Measurements from ENCODE around the gene SARS2.

Gene SARS2

DNA sequence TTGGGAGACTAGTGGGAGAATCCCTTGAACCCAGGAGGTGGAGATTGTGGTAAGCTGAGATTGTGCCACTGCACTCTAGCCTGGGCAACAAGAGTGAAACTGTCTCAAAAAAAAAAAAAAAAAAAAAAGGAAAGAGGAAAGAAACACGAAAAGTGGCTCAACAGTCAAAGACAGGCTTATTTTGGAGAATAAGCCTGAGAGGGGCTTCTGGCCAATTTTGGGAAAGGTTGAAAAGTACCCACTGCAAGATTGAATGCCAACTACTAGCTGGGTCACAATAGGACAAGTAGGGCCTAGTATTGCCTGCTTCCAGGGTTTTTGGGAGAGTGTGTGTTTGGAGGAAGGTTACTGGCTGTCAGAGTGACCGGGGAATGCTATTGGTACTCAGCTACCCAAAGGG lies 27.7 kb upstream of the SARS2 start:
- H3K14ac ChIP-seq (ENCODE audit: low read length) = no peak overlapping the region
- H3K79me2 ChIP-seq (ENCODE audit: control insufficient read depth, insufficient read depth, low read length, poor library complexity) = no peaks in the 10 kb centered on the region
- no peak overlapping the region for H3K18ac ChIP-seq (ENCODE audit: low read length)
- no peak overlapping the region for H4K8ac ChIP-seq (ENCODE audit: low read depth, low read length)
- H3K4me2 ChIP-seq (ENCODE audit: low read length) = no peak overlapping the region
- H3K23ac ChIP-seq (ENCODE audit: low read length) = no peak overlapping the region
- no peaks in the 10 kb centered on the region for H3K4me1 ChIP-seq (ENCODE audit: control insufficient read depth in 1 of 2, insufficient read depth in 2 of 2, low read length in 2 of 2)
- H3K27me3 ChIP-seq (ENCODE audit: insufficient read depth, low read length) = no peaks in the 10 kb centered on the region
- no peak overlapping the region for H2BK120ac ChIP-seq (ENCODE audit: insufficient read depth, low read length, poor library complexity)
- H3K36me3 ChIP-seq (ENCODE audit: control insufficient read depth in 1 of 2, insufficient read depth in 2 of 2, low read length in 2 of 2) = no peaks in the 10 kb centered on the region
- no peak overlapping the region for H2AK5ac ChIP-seq (ENCODE audit: low read length)
- H3K4ac ChIP-seq (ENCODE audit: low read depth, low read length) = no peak overlapping the region
- no peak overlapping the region for H2AFZ ChIP-seq (ENCODE audit: insufficient read depth, low read length, poor library complexity)
- no CpG with 5 or more reads among the region's 2 CpGs for WGBS (ENCODE audit: extremely low coverage, insufficient coverage, insufficient read length)
- H2BK12ac ChIP-seq (ENCODE audit: low read length) = no peak overlapping the region
- H3K9me3 ChIP-seq (ENCODE audit: insufficient read depth, low read depth, low read length) = no peaks in the 10 kb centered on the region
- no peak overlapping the region for H3K4me3 ChIP-seq (ENCODE audit: low read depth, low read length)
- H3K9ac ChIP-seq (ENCODE audit: low read length) = no peak overlapping the region
- H4K91ac ChIP-seq (ENCODE audit: low read depth, low read length) = no peak overlapping the region
- H4K12ac ChIP-seq (ENCODE audit: low read depth, low read length) = no peak overlapping the region
- DNase-seq = no peak
- H3K27ac ChIP-seq (ENCODE audit: low read depth, low read length) = no peak overlapping the region
- H3K79me1 ChIP-seq (ENCODE audit: low read length) = no peaks in the 10 kb centered on the region
- H2BK5ac ChIP-seq (ENCODE audit: low read depth, low read length, poor library complexity) = no peak overlapping the region

GRCh38 chr19:38956264-38956663 lies 25.7 kb upstream of the SARS2 start:
- Histone ChIP-seq H3K14ac (ENCODE audit: low read length) (no peak overlapping the region), H3K36me3 (ENCODE audit: control insufficient read depth in 1 of 2, insufficient read depth in 2 of 2, low read length in 2 of 2) (no peaks in the 10 kb centered on the region), H2BK120ac (ENCODE audit: insufficient read depth, low read length, poor library complexity) (no peak overlapping the region), H2BK5ac (ENCODE audit: low read depth, low read length, poor library complexity) (no peak overlapping the region), H3K18ac (ENCODE audit: low read length) (no peak overlapping the region), H3K79me2 (ENCODE audit: control insufficient read depth, insufficient read depth, low read length, poor library complexity) (no peaks in the 10 kb centered on the region), H3K23ac (ENCODE audit: low read length) (no peak overlapping the region), H3K4me1 (ENCODE audit: control insufficient read depth in 1 of 2, insufficient read depth in 2 of 2, low read length in 2 of 2) (no peaks in the 10 kb centered on the region), H3K27me3 (ENCODE audit: insufficient read depth, low read length) (no peaks in the 10 kb centered on the region), H2BK12ac (ENCODE audit: low read length) (no peak overlapping the region), H3K4me2 (ENCODE audit: low read length) (no peak overlapping the region), H3K4me3 (ENCODE audit: low read depth, low read length) (no peak overlapping the region), H3K9me3 (ENCODE audit: insufficient read depth, low read depth, low read length) (no peaks in the 10 kb centered on the region), H2AK5ac (ENCODE audit: low read length) (no peak overlapping the region), H3K27ac (ENCODE audit: low read depth, low read length) (no peak overlapping the region), H3K79me1 (ENCODE audit: low read length) (no peaks in the 10 kb centered on the region), H4K12ac (ENCODE audit: low read depth, low read length) (no peak overlapping the region), H2AFZ (ENCODE audit: insufficient read depth, low read length, poor library complexity) (no peak overlapping the region), H3K9ac (ENCODE audit: low read length) (no peak overlapping the region), H3K4ac (ENCODE audit: low read depth, low read length) (no peak overlapping the region), H4K8ac (ENCODE audit: low read depth, low read length) (no peak overlapping the region), H4K91ac (ENCODE audit: low read depth, low read length) (no peak overlapping the region)
- no peak for DNase-seq
- WGBS (ENCODE audit: extremely low coverage, insufficient coverage, insufficient read length) = no CpG with 5 or more reads among the region's 2 CpGs

DNA sequence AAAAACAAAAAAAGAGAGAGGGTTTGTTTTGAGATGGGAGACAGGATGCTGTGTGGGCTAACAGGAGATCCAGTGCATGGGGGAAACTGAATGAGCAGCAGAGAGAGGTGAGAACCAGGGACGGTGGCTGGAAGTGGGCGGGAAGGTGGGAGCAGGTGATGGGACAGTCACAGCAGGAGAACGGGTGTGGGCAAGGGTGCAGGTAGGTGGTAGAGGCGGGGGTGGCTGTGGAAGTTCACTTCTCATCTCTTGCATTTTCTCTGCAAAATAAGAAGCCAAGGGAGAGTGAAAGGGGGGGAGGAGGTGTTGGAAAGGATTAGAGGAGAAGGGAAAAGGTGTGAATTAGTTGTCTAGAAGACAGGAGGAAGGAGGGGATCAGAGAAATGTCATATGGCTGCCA lies 23.1 kb upstream of the SARS2 start:
- peaks cover 0 to 5% of the 10 kb centered on the region in 2 experiments for H3K4me1 ChIP-seq (ENCODE audit: control insufficient read depth in 1 of 2, insufficient read depth in 2 of 2, low read length in 2 of 2)
- H3K23ac ChIP-seq (ENCODE audit: low read length) = no peak overlapping the region

DNA sequence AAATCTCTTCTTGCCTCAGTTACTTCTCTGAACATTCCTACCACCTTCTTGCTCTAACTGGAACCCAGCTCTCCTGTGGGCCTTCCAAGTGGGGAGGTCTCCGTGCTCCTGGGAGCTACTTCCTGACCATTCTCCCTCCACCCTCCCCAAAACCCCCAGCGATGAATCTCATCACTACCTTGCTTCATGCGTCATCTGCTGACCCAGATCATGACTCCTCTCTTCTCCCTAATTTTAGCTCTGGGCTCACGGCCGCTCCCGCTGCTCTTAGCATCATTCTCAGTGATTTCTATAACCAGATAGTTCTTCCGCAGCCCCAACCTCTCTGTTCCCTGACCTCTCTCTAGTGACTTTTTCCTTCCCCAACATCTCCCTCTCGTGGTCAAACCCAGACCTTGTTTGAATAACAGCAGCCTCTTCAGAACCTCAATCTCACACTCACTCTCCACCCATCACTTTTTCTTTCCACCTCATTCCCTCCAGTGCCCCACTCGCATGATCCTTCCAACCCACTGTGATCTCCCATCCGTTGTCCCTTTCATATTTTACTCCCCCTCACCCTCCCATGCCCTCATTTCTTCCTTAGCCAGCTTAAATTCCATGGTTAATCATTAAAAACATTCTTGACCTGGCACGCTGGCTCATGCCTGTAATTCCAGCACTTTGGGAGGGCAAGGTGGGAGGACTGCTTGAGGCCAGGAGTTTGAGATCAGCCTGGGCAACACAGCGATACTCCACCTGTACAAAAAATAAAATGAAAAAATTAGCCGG lies 22.0 kb upstream of the SARS2 start:
- H4K91ac ChIP-seq (ENCODE audit: low read depth, low read length) = no peak overlapping the region
- no peak overlapping the region for H3K9ac ChIP-seq (ENCODE audit: low read length)
- H3K14ac ChIP-seq (ENCODE audit: low read length) = no peak overlapping the region
- no peaks in the 10 kb centered on the region for H3K36me3 ChIP-seq (ENCODE audit: control insufficient read depth in 1 of 2, insufficient read depth in 2 of 2, low read length in 2 of 2)
- H3K27ac ChIP-seq (ENCODE audit: low read depth, low read length) = no peak overlapping the region
- no peak overlapping the region for H3K4me3 ChIP-seq (ENCODE audit: low read depth, low read length)
- no peak overlapping the region for H3K4ac ChIP-seq (ENCODE audit: low read depth, low read length)
- H3K9me3 ChIP-seq (ENCODE audit: insufficient read depth, low read depth, low read length) = peaks cover 2% of the 10 kb centered on the region
- H2BK120ac ChIP-seq (ENCODE audit: insufficient read depth, low read length, poor library complexity) = no peak overlapping the region
- H4K12ac ChIP-seq (ENCODE audit: low read depth, low read length) = no peak overlapping the region
- peak; percentile 41 to 73 for DNase-seq
- no peak overlapping the region for H3K18ac ChIP-seq (ENCODE audit: low read length)
- H4K8ac ChIP-seq (ENCODE audit: low read depth, low read length) = no peak overlapping the region
- H2BK12ac ChIP-seq (ENCODE audit: low read length) = no peak overlapping the region
- no peak overlapping the region for H3K23ac ChIP-seq (ENCODE audit: low read length)
- no peak overlapping the region for H2AFZ ChIP-seq (ENCODE audit: insufficient read depth, low read length, poor library complexity)
- no peak overlapping the region for H3K4me2 ChIP-seq (ENCODE audit: low read length)
- no peak overlapping the region for H2BK5ac ChIP-seq (ENCODE audit: low read depth, low read length, poor library complexity)
- no peaks in the 10 kb centered on the region for H3K27me3 ChIP-seq (ENCODE audit: insufficient read depth, low read length)
- H2AK5ac ChIP-seq (ENCODE audit: low read length) = no peak overlapping the region
- 100% methylated on average over 1 of the region's 13 CpGs for WGBS (ENCODE audit: extremely low coverage, insufficient coverage, insufficient read length)
- no peaks in the 10 kb centered on the region for H3K79me2 ChIP-seq (ENCODE audit: control insufficient read depth, insufficient read depth, low read length, poor library complexity)
- H3K4me1 ChIP-seq (ENCODE audit: control insufficient read depth in 1 of 2, insufficient read depth in 2 of 2, low read length in 2 of 2) = peaks cover 0 to 5% of the 10 kb centered on the region in 2 experiments
- no peaks in the 10 kb centered on the region for H3K79me1 ChIP-seq (ENCODE audit: low read length)

More for the DNA sequence above, 23.1 kb upstream of the SARS2 start:
- no CpG with 5 or more reads among the region's 4 CpGs for WGBS (ENCODE audit: extremely low coverage, insufficient coverage, insufficient read length)
- H2BK120ac ChIP-seq (ENCODE audit: insufficient read depth, low read length, poor library complexity) = no peak overlapping the region
- no peaks in the 10 kb centered on the region for H3K79me2 ChIP-seq (ENCODE audit: control insufficient read depth, insufficient read depth, low read length, poor library complexity)
- no peak overlapping the region for H4K8ac ChIP-seq (ENCODE audit: low read depth, low read length)
- no peak overlapping the region for H4K91ac ChIP-seq (ENCODE audit: low read depth, low read length)
- no peak overlapping the region for H3K4me3 ChIP-seq (ENCODE audit: low read depth, low read length)
- no peak overlapping the region for H3K14ac ChIP-seq (ENCODE audit: low read length)
- no peak overlapping the region for H3K4ac ChIP-seq (ENCODE audit: low read depth, low read length)
- H2AFZ ChIP-seq (ENCODE audit: insufficient read depth, low read length, poor library complexity) = no peak overlapping the region
- H3K9ac ChIP-seq (ENCODE audit: low read length) = no peak overlapping the region
- no peaks in the 10 kb centered on the region for H3K79me1 ChIP-seq (ENCODE audit: low read length)
- no peak overlapping the region for H2AK5ac ChIP-seq (ENCODE audit: low read length)
- no peak for DNase-seq
- H3K27ac ChIP-seq (ENCODE audit: low read depth, low read length) = no peak overlapping the region
- H2BK12ac ChIP-seq (ENCODE audit: low read length) = no peak overlapping the region
- peaks cover 2% of the 10 kb centered on the region for H3K9me3 ChIP-seq (ENCODE audit: insufficient read depth, low read depth, low read length)
- no peak overlapping the region for H2BK5ac ChIP-seq (ENCODE audit: low read depth, low read length, poor library complexity)
- H3K36me3 ChIP-seq (ENCODE audit: control insufficient read depth in 1 of 2, insufficient read depth in 2 of 2, low read length in 2 of 2) = no peaks in the 10 kb centered on the region
- no peak overlapping the region for H3K18ac ChIP-seq (ENCODE audit: low read length)
- H3K4me2 ChIP-seq (ENCODE audit: low read length) = no peak overlapping the region
- no peaks in the 10 kb centered on the region for H3K27me3 ChIP-seq (ENCODE audit: insufficient read depth, low read length)
- H4K12ac ChIP-seq (ENCODE audit: low read depth, low read length) = no peak overlapping the region

All from trophoblast cell (in vitro differentiated cells and primary cell).